ENCODE data around the gene REEP3. TPM values are rescaled to one million over a fixed set of nuclear protein-coding genes. Genes with fewer than 3 reads are reported as not detected.

The REEP3 gene
- total RNA-seq, 3 donors from 2014 or later (not counting 1 experiment from before 2014, with no cell fraction given): 4.6 to 10.2 (median 8.3) TPM

DNA sequence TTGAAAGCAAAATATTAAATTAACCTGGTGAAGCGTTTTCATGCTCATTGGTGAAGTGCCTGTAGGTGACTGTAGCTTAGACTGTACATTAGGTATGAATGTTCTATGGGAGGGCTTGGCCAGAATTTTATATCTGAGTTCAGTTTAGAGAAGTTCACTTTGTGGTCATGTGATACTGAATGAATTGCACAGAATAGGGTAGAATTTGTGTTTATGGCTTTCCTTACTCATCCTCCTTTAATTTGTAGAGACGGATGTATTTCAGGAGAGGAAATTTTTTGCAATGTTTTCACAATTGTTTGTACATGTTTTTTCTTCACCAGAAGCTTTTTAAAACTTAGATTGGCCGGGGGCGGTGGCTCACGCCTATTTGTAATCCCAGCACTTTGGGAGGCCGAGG is 32.3 kb downstream of the REEP3 start:
- Mint-ChIP-seq H3K36me3 (no peaks in the 10 kb centered on the region), H3K27ac (no peak overlapping the region), H3K4me1 (peaks cover 15 to 17% of the 10 kb centered on the region in 2 donors), H3K4me3 (no peak overlapping the region), H3K9me3 (no peaks in the 10 kb centered on the region), H3K27me3 (ENCODE audit: low read depth in 2 of 2) (no peaks in the 10 kb centered on the region)
- Histone ChIP-seq H3K9me3 (ENCODE audit: control insufficient read depth, insufficient read depth, low read length) (no peaks in the 10 kb centered on the region), H3K36me3 (ENCODE audit: control insufficient read depth, insufficient read depth, low read length) (no peaks in the 10 kb centered on the region), H3K4me3 (ENCODE audit: low read length) (no peak overlapping the region), H3K27ac (ENCODE audit: low read length) (no peak overlapping the region), H3K4me1 (ENCODE audit: control insufficient read depth, insufficient read depth, low read length) (no peaks in the 10 kb centered on the region), H3K27me3 (ENCODE audit: control insufficient read depth, insufficient read depth, low read length) (no peaks in the 10 kb centered on the region)
- WGBS (ENCODE audit: insufficient coverage): 95% methylated on average over 5 of the region's 6 CpGs
- DNase-seq: no peak
- no peak for ATAC-seq
- intact Hi-C loops (cut with micrococcal nuclease): no loop called here
- TF ChIP-seq, protein P1, sequence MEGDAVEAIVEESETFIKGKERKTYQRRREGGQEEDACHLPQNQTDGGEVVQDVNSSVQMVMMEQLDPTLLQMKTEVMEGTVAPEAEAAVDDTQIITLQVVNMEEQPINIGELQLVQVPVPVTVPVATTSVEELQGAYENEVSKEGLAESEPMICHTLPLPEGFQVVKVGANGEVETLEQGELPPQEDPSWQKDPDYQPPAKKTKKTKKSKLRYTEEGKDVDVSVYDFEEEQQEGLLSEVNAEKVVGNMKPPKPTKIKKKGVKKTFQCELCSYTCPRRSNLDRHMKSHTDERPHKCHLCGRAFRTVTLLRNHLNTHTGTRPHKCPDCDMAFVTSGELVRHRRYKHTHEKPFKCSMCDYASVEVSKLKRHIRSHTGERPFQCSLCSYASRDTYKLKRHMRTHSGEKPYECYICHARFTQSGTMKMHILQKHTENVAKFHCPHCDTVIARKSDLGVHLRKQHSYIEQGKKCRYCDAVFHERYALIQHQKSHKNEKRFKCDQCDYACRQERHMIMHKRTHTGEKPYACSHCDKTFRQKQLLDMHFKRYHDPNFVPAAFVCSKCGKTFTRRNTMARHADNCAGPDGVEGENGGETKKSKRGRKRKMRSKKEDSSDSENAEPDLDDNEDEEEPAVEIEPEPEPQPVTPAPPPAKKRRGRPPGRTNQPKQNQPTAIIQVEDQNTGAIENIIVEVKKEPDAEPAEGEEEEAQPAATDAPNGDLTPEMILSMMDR (IDR thresholded peaks at IDR 0.05): no peak

DNA sequence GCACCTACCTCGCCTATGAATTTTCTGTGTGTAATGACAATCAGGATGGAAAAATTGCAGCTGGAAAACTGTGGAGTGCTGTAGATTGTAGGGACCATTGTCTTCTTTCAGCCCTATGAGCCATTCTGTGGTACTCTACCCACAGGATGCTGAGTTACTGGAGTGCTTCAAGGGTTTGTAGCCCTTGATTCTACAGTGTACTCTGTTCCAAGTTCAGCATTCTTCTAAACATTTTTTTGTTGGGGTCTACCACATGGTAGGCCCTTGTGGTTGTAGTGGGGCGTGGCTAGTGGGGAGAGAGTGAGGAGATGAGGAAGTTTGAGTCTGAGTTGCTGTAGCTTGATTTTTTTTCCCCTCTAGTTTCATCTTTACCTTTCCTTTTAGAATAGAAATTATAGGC is 33.5 kb downstream of the REEP3 start:
- intact Hi-C loops (cut with micrococcal nuclease): no loop called here
- no peak overlapping the region for H3K27ac ChIP-seq (ENCODE audit: low read length)

DNA sequence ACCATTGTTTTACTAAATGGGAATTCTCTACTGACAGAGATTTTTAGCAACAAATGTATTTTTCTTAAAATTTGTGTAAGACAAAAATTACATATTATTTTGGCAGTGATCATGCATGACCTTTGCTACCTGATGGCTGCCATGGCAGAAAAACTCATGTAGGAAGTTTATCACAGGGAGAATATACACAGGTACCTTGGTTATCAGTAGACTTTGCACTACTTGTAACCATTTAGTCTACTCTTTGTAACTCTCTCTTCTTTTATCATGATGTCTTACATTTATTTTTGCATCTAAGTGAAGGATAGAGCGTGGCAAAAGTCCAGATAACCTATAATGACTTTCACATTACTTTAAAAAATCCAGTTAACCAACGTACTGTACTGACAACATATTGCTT is 34.1 kb downstream of the REEP3 start:
- WGBS (ENCODE audit: insufficient coverage): 80% methylated on average over 1 of the region's 2 CpGs
- ATAC-seq (no peak), DNase-seq (no peak)
- no peaks in the 10 kb centered on the region for H3K9me3 ChIP-seq (ENCODE audit: control insufficient read depth, insufficient read depth, low read length)
- no peak overlapping the region for H3K27ac ChIP-seq (ENCODE audit: low read length)
- H3K27me3 ChIP-seq (ENCODE audit: control insufficient read depth, insufficient read depth, low read length): no peaks in the 10 kb centered on the region
- H3K4me1 ChIP-seq (ENCODE audit: control insufficient read depth, insufficient read depth, low read length): no peaks in the 10 kb centered on the region
- H3K36me3 Mint-ChIP-seq: no peaks in the 10 kb centered on the region
- no peak overlapping the region for H3K4me3 ChIP-seq (ENCODE audit: low read length)
- no peaks in the 10 kb centered on the region for H3K36me3 ChIP-seq (ENCODE audit: control insufficient read depth, insufficient read depth, low read length)
- H3K27me3 Mint-ChIP-seq (ENCODE audit: low read depth in 2 of 2): no peaks in the 10 kb centered on the region
- intact Hi-C loops (cut with micrococcal nuclease): no loop called here
- H3K4me3 Mint-ChIP-seq: no peak overlapping the region
- H3K27ac Mint-ChIP-seq: peak overlapping the region in 1 of 2 donors; percentile 9
- peaks cover 15 to 17% of the 10 kb centered on the region in 2 donors for H3K4me1 Mint-ChIP-seq
- H3K9me3 Mint-ChIP-seq: no peaks in the 10 kb centered on the region
- TF ChIP-seq, protein P1 (IDR thresholded peaks at IDR 0.05): no peak

More for the DNA sequence above, 33.5 kb downstream of the REEP3 start:
- H3K9me3 ChIP-seq (ENCODE audit: control insufficient read depth, insufficient read depth, low read length): no peaks in the 10 kb centered on the region
- Mint-ChIP-seq H3K4me3 (no peak overlapping the region), H3K36me3 (no peaks in the 10 kb centered on the region), H3K9me3 (no peaks in the 10 kb centered on the region), H3K27ac (peak overlapping the region; percentile 10 to 67), H3K4me1 (peaks cover 15 to 17% of the 10 kb centered on the region in 2 donors), H3K27me3 (ENCODE audit: low read depth in 2 of 2) (no peaks in the 10 kb centered on the region)
- H3K36me3 ChIP-seq (ENCODE audit: control insufficient read depth, insufficient read depth, low read length): no peaks in the 10 kb centered on the region
- H3K4me3 ChIP-seq (ENCODE audit: low read length): no peak overlapping the region
- 100% methylated on average over 1 of the region's 2 CpGs for WGBS (ENCODE audit: insufficient coverage)
- ATAC-seq (peak; percentile 32 to 85 (median 53)), DNase-seq (peak in 1 of 2 donors; percentile 69)
- H3K27me3 ChIP-seq (ENCODE audit: control insufficient read depth, insufficient read depth, low read length): no peaks in the 10 kb centered on the region
- TF ChIP-seq, protein P1 (IDR thresholded peaks at IDR 0.05): no peak
- H3K4me1 ChIP-seq (ENCODE audit: control insufficient read depth, insufficient read depth, low read length): no peaks in the 10 kb centered on the region

DNA sequence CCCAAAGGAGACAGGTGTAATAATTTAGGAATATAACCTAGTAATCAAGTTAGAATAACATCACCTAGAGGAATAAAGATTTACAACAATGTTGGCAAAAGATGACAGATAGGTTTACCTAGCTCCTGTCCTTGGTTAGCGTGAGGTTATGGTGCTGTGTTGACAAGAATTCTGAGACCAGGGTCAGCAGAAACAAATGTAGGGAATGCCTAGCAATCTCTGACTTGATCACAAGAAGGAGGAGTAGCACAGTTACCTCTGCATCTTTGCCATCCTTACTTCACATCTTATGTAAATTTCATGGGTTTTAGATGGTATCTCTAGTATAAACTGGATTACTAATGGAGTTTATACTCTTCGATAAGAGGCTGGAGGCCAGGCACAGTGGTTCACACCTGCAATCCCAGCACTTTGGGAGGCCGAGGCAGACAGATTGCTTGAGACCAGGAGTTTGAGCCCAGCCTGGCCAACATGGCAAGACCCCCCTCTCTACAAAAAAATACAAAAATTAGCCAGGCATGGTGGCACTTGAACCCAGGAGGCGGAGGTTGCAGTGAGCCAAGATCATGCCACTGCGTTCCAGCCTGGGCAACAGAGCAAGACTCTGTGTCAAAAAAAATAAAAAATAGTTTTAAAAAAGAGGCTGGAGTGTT is 37.1 kb downstream of the REEP3 start:
- no peak for ATAC-seq
- intact Hi-C loops (cut with micrococcal nuclease): no loop called here
- Histone ChIP-seq H3K36me3 (ENCODE audit: control insufficient read depth, insufficient read depth, low read length) (no peaks in the 10 kb centered on the region), H3K4me1 (ENCODE audit: control insufficient read depth, insufficient read depth, low read length) (no peaks in the 10 kb centered on the region), H3K4me3 (ENCODE audit: low read length) (no peak overlapping the region), H3K9me3 (ENCODE audit: control insufficient read depth, insufficient read depth, low read length) (no peaks in the 10 kb centered on the region), H3K27me3 (ENCODE audit: control insufficient read depth, insufficient read depth, low read length) (no peaks in the 10 kb centered on the region), H3K27ac (ENCODE audit: low read length) (no peak overlapping the region)
- Mint-ChIP-seq H3K4me3 (no peak overlapping the region), H3K9me3 (no peaks in the 10 kb centered on the region), H3K36me3 (no peaks in the 10 kb centered on the region), H3K27ac (no peak overlapping the region), H3K4me1 (peaks cover 15 to 17% of the 10 kb centered on the region in 2 donors), H3K27me3 (ENCODE audit: low read depth in 2 of 2) (no peaks in the 10 kb centered on the region)
- TF ChIP-seq, protein P1 (IDR thresholded peaks at IDR 0.05): no peak
- over 99% methylated on average over 5 of the region's 5 CpGs for WGBS (ENCODE audit: insufficient coverage)
- no peak for DNase-seq
